GM21390 (cell line): ENCODE measurements around the gene TMEM192.
"Not testable (repeated sequence)": the region's sequence is repeated elsewhere in the genome, so short reads cannot be mapped to it uniquely, and the experiment has no call there.

Source experiments
- ATAC-seq: cut with Tn5 transposase; IDR thresholded peaks from one replicate; pipeline ENCODE4 v1.9.1; 2021; ENCODE audit not compliant: unreplicated experiment

TMEM192 gene

DNA sequence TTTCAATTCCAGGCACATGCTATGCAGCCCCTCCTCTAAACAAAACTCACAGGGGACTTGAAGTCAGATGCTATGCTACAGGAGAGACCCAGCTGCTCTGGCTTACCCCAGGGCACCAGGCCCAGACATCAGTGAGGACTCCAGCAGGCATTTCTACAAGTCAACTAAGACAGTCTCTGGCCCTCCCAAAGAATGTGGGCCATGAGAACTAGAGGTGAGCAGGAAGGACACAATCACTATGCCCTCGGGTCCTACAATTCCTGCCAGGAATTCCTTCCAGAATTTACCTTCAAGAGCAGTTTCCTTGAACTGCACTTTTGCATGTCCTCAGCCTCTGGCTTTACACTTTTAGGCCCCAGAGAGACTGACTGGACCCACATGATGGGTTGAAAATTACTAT lies 17.4 kb downstream of the TMEM192 start:
- no peak for ATAC-seq

DNA sequence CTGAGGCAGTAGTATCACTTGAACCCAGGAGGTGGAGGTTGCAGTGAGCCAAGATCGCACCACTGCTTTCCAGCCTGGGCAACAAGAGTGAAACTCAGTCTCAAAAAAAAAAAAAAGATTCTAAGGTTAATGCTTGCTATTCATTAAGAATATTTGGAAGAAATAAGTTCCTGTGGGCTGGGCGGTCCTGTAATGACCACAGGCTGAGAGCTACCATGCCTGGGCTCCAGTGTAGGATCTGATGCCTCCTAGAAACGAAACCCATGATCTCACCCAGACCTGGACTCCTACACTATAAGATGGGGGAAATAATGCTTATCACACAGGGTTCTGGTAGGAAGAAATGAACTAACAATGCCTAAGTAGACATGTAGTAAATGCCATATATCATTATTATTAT lies 17.8 kb downstream of the TMEM192 start:
- no peak for ATAC-seq

DNA sequence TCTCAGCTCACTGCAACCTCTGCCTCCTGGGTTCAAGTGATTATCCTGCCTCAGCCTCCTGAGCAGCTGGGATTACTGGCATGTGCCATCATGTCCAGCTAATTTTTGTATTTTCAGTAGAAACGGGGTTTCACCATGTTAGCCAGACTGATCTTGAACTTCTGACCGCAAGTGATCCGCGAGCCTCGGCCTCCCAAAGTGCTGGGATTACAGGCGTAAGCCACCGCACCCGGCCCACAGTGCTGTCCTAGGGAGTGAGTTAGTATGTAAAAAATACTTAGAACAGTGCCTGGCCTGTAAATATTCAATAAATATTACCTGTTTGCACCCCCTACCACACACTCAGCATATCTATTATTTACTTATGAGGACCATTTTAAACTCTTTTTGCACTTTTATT lies 20.5 kb downstream of the TMEM192 start:
- not testable (repeated sequence) for ATAC-seq

DNA sequence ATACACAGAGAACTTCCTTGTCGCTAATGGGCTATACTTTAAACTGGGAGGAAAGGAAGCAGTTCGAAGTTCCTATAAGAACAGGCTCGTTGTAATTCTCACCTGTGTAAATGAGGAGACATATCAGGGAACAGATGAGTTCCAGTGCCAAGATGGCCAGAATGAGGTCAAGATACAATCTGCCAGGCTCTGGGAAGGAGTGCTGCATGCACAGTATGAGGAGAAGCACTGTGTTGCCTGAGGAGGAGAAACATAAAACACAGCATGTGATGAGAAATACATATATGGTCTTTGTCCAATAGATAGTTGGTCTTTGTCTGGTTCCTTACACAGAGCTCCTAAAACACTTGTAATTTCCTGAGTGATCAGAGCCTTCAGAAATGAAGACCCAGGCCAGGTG lies 24.3 kb downstream of the TMEM192 start:
- ATAC-seq: no peak

DNA sequence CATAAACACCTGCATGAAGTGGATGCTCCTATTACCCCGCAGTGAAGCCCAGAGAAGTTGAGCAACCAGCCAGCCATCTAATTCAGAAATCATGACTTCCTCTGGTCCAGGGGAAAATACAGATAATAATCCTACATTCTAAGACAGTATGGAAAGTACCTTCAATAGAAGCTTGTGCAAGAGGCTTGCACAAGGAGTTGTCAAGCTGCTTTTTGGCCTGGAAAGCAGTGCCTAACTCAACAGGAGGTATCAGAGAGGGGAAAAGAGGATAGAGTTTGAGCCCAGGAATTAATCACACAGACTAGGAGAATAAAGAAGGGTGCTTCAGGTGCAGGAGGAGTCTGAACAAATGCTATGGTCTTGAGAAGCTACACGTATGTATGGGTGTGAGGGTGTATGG lies 26.7 kb downstream of the TMEM192 start:
- ATAC-seq: no peak

DNA sequence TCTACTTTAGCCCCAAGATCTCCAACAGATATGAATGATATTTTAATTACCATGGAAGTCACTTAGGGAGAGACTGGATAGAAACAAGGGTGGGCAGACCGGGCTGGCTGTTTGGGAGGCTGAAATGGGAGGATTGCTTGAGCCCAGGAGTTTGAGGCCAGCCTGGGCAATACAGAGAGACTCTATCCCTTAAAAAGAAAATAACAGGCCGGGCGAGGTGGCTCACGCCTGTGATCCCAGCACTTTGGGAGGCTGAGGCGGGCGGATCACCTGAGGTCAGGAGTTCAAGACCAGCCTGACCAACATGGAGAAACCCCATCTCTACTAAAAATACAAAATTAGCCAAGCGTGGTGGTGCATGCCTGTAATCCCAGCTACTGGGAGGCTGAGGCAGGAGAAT lies 27.9 kb downstream of the TMEM192 start:
- ATAC-seq: not testable (repeated sequence)

DNA sequence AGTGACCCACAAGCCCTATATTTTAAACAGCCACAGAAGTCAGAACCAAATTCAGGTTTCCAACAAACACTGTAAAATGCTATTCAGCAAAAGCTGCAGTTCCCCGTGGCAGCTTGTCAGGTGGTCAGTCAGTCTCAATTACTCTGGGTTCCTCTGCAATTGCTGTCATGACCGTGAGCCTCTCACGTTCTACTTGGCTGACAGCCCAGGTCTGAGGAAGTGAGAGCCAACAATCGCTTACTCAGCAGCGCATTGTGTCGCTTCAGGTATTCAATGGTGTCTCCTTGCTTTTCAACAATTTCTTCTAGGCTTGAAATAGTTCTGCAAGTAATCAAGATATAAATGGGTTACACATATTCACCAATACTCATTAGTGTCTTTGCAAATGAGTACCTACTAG lies 33.2 kb downstream of the TMEM192 start:
- ATAC-seq: no peak

DNA sequence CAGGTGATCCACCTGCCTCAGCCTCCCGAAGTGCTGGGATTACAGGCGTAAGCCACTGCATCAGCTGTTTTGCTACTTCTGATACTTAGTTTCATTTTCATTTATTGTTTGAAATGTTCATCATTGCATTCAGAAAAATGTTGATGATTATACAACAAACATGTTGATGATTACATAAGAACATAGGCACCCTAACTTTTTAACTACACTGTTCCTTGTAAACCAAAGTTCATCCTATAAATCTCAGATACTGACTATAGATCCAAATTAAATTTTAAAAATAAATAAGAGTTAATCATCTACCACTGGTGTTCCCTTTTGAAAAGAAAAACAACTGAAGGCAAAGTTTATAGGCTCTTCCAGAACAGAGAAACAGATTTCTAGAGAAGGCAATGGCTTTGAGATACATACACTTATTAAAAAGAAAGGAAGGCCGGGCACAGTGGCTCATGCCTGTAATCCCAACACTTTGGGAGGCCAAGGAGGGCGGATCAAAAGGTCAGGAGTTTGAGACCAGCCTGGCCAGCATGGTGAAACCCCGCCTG lies 35.6 kb downstream of the TMEM192 start:
- no peak for ATAC-seq

DNA sequence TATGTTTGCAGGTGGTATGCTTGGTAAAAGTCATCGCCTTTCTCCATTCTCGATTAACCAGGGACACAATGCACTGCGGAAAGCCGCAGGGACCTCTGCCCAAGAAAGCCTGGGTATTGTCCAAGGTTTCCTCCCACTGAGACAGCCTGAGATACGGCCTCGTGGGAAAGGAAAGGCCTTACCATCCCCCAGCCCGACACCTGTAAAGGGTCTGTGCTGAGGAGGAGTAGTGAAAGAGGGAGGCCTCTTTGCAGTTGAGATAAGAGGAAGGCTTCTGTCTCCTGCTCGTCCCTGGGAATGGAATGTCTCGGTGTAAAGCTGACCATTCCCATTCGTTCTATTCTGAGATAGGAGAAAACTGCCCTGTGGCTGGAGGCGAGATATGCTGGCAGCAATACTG lies 39.3 kb downstream of the TMEM192 start:
- ATAC-seq: not testable (repeated sequence)

DNA sequence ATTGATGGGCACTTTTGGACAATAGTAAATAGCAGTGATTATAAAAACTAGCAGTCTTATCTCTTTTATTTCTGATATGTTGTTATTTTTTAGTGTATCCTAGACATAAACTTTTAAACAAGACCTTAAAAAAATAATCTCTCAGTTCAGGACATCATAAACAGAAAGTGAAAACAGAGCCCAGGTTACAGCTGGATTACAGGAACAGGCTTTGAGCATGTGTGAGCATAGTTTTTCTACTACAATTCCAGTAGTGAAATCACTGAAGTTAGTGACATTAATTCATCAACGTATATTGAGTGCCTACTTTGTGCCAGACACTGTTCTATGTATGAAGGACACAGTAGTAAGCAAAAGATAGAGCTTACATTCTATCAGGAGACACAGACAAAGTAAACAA lies 42.1 kb downstream of the TMEM192 start:
- ATAC-seq: no peak

DNA sequence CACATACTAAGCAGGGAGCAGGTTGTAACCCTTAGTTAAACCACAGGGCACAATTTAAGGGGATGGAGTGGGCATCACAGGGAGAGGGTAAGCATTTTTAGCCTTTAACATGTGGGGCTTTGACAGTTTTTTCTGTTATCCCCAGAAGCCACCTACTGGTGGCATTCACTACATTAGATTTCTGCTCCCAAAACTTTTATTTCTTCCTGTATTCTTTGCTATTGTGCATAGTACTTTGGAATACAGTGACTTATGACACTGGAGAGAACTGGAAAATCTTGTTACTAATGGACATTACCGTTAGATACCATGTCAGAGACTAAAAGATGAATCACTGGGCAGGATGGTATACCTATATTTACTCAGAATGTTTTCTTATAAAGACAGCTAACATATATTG lies 51.7 kb downstream of the TMEM192 start:
- no peak for ATAC-seq

DNA sequence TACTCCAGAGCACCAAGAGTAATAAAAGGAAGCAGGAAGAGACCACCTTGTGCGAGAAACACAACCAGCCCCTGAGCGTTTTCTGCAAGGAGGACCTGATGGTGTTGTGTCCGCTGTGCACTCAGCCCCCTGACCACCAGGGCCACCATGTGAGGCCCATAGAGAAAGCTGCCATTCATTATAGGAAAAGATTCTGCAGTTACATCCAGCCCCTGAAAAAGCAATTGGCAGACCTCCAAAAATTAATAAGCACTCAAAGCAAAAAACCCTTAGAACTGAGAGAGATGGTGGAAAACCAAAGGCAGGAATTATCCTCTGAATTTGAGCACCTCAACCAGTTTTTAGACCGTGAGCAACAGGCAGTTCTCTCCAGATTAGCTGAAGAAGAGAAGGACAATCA lies 53.3 kb downstream of the TMEM192 start:
- no peak for ATAC-seq

DNA sequence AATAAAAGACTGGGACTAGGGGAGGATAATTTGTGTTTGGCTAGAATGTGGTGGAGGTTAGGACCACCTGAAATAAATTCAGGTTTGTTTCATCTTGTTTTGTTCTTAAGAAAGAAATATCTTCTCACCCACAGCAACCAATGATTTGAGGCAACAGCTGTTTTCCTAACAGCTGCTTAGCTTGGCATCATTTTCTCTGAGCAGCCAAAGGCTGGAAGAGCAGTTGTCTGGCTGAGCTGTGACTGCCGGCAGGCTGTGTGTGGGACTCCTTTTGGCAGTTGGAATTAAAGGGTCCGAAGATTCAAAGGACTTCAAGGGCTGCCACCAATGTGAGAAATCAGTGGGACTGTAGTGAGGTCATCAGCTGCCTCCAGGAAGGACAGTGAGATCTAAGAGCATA lies 54.0 kb downstream of the TMEM192 start:
- ATAC-seq: no peak

DNA sequence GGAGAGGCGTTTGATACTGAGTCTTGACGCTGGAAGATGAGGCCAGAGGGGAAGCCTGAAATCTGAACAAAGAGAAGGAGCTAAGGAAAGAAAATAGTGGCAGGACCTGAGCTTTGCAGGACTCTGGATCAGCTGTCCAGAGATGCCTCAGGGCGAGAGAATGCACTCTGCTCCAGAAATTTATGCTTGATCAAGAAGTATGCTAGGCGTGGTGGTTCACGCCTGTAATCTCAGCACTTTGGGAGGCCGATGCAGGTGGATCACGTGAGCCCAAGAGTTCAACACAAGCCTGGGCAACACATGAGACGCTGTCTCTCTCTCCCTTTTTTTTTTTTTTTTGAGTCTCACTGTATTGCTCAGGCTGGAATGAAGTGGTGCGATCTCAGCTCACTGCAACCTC lies 57.1 kb downstream of the TMEM192 start:
- ATAC-seq: no peak

DNA sequence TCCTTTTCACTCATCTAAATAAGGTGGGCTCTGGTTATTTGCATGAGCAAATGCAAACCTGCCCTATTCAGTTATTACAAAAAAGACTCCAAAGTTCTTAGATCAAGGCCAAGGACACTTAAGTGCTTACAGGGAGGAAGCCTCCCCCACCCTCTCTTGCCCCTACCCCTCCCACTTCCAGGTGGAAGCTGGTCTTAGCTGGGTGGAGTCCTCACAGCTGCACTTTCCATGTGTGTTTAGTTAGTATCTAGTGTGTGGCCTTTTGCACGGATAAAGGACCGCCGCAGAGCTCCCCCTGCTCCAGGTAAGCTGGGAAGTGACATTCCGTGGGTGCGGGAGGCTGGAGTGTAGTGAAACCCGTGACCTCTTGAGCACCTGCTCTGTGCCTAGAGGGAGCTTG lies 59.0 kb downstream of the TMEM192 start, which contains the start of gene TRIM75:
Gene TRIM75, plus strand, starts transcription at position 222 of the 400 bp plus-strand sequence. CDS start 5,282 bp downstream, outside the sequence.
- ATAC-seq: no peak

DNA sequence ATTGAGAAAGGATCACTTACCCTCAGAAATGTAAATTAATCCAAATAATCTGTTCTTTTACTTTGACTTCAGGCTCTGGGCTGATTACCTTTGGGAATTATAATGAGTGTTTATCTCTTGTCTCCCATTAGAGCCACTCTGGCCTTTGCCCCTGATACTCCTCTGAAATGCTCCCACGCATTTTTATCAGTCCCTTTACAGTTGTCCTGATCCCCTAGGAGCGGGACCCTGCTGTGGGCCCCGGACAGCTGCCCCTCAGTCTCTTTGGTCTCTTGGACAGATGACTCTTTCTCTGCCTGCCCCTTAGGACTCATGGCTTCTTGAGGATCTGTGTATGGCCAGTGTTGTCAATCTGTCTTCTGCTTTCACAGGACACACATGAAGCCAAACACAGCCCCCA lies 60.0 kb downstream of the TMEM192 start:
- no peak for ATAC-seq

DNA sequence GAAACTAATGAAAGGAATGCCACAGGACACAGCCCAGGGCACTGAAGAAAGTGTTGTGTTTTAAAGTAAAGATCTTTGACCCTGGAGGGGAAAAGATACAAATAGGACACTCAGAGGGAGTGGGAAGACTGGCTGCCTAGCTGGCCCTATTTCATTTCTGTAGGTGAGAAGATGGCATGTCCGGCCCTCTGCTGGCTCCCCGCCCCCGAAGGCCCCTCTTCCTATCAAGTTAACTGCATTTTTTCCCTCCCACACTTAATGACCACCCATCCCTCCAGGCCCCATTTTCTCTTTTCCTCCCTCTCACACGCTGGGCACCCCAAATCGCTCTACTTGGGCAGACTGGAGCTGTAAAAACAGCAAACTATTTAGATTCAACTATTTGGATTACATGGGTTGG lies 64.5 kb downstream of the TMEM192 start:
- no peak for ATAC-seq

DNA sequence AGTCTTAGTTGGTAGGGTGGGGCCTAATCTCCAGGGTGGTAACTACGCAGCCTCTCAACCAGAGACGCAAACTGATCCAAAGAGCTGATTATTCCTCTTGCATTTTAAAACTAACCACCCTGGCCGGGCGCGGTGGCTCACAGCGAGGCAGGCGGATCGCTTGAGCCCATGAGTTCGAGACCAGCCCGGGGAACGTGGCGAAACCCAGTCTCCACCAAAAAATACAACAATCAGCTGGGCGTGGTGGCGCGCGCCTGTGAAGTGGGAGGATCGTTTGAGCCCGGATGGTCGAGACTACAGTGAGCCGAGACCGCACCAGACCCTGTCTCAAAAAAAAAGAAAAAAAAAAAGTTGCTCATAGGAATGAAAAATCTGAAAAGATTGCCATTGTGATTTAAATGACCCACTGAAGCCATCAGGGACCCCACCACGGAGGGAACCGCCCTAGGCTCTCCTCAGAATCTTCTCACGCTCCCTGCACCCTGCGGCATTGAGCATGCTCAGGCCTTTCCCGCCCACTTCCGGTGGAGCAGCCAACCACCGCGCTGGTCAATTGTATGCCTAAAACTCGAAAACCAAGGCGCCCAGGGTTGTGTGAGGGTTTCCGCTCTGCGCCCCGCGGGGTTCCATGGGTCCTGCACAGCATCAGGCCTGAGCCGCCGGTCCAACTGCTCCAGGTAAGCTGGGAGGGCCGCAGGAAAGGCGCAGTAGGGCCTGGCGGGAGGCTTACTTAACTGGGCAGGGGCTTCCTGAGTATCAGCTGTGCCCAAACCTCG lies 81.0 kb downstream of the TMEM192 start, which contains the start of gene TRIM60:
Gene TRIM60, plus strand, starts transcription at position 564 of the 776 bp plus-strand sequence. CDS start 8,074 bp downstream, outside the sequence.
- ATAC-seq: no peak

DNA sequence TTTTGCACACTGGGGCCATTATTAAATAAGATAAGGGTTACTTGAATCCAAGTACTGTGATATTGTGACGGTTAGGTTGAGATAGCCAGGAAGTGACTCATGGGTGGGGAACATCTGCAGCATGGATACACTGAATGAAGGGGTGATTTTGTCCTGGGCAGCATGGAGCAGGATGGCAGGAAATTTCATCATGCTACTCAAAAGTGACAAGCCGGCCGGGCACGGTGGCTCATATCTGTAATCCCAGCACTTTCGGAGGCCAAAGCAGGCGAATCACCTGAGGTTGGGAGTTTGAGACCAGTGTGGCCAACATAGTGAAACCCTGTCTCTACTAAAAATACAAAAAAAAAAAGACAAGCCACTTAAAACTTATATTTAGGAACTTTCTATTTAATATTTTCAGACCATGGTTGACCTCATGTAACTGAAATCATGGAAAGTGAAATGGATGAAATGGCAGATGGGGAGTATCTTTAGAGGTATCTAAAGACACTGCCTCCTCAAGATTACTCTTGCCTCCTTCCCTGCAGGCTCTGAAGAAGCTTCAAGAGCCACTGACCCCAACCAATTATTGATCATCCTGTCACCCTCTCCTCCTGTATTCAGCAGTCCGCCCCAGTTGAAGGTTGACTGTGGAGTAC lies 84.8 kb downstream of the TMEM192 start:
- no peak for ATAC-seq

DNA sequence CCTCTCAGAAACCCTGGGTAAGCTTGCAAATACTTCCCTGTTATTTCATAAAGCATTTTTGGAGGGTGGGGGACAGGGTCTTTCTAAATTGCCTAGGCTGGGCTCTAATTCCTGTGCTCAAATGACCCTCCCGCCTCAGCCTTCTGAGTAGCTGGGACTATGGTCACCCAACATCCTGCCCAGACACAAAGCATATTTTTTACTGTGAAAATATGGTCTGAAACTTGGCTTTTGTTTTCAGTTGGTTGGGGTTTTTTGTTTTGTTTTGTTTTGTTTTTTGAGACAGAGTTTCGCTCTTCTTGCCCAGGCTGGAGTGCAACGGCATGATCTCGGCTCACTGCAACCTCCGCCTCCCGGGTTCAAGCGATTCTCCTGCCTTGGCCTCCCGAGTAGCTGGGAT lies 86.9 kb downstream of the TMEM192 start:
- ATAC-seq: not testable (repeated sequence)
